T-helper 1 cell treated with Interleukin-12 subunit alpha and Interleukin-12 subunit beta and Interleukin-4 antibody, amounts not matched to agents 30 ng/mL and 1 ng/mL, for 36 hours (primary cell): ENCODE measurements around the gene IRAK1BP1. TPM values are rescaled to one million over a fixed set of nuclear protein-coding genes. Genes with fewer than 3 reads are reported as not detected.
"Not testable (repeated sequence)": the region's sequence is repeated elsewhere in the genome, so short reads cannot be mapped to it uniquely, and the experiment has no call there.

Source experiments
- intact Hi-C: fragments of 100-400 bp; cut with micrococcal nuclease; formaldehyde crosslinking; loops from one replicate; pipeline ENCODE4 v1.15.1; 2024
- total RNA-seq: library from RNA; stranded (reverse); gene quantifications from 2 replicates; pipeline ENCODE4 v1.2.3, GENCODE V29; 2022

The IRAK1BP1 gene
- total RNA-seq, 1 donor from 2014 or later, result 2.7 TPM

- intact Hi-C loops, result no loop called here
Observed at GRCh38 chr6:78883651-78884050, 16.3 kb downstream of the IRAK1BP1 start.

DNA sequence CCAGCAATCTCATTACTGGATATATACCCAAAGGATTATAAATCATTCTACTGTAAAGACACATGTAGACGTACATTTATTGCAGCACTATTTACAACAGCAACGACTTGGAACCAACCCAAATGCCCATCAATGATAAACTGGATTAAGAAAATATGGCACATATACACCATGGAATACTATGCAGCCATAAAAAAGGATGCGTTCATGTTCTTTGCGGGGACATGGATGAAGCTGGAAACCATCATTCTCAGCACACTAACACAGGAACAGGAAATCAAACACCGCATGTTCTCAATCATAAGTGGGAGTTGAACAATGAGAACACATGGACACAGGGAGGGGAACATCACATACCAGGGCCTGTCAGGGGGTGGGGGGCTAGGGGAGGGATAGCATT is 22.6 kb downstream of the IRAK1BP1 start:
- intact Hi-C loops, result not testable (repeated sequence)

- intact Hi-C loops, result no loop called here
Observed at GRCh38 chr6:78896227-78896626, 28.9 kb downstream of the IRAK1BP1 start.

- intact Hi-C loops, result no loop called here
Observed at GRCh38 chr6:78908621-78909020, 41.3 kb downstream of the IRAK1BP1 start.

DNA sequence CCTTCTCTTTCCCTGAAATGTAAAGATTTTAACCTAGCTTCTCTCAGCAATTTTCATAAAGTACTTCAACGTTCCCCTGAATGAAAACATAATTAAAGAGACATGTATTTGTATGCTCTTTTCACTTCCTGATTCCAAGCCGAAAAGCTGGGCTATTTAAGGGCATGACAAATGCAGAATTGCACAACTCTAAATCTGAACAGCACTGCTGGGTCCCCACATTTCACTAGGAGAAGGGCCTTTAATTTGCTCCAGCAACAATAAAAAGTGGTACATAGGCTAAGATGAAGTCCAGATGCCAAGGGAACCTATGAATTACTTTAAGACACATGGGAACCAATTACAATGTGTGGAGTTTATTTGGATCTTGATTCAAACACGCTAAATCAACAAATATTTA is 42.0 kb downstream of the IRAK1BP1 start:
- intact Hi-C loops, result no loop called here

DNA sequence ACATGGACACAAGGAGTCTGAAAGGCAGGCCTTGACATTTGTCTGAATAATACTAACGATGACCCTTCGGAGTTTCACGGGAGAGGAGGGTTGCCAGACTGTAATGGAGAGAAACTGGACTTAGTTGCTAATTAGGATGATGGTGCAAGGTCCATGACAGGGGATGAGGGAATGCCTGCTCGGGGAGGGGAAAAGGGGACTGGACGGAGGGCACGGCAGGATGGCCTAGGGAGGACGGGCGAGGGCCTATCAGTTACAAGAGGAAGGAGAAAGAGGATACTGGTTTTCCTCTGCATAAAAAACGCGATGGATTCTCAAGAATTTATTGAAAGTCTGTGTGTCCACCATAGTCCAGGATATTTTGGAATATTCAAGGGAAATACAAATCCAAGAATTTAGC is 42.7 kb downstream of the IRAK1BP1 start:
- intact Hi-C loops, result no loop called here

DNA sequence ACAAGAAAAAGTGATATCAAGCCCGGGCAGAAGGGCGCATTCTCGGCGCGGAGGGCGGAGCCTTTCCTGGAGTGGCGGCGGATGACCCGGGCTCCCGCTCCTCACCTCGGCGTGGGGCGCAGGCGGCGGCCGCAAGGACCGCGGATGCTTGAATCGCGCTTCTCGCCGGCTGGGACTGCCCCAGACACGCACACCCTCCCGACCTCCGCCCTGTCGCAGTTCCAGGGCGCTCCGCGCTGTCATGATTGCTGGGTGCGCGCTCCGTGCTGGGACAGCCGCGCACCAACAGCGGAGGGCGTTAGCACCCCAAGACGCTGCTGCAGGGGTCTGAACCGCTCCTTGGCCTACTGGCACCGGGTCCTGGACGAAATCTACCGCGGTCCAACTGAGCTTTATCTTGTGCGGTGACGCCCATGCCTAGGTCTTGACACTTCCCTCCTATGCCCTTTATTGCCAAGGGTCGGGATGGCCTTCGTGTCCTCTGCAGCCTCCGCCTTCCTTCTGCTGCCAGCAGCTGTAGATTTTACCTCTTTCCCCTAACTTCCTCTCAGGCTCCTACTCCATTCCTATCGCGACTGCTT is 43.3 kb downstream of the IRAK1BP1 start:
- intact Hi-C loops, result no loop called here

- intact Hi-C loops, result no loop called here
Observed at GRCh38 chr6:78911218-78911940, 44.0 kb downstream of the IRAK1BP1 start.

DNA sequence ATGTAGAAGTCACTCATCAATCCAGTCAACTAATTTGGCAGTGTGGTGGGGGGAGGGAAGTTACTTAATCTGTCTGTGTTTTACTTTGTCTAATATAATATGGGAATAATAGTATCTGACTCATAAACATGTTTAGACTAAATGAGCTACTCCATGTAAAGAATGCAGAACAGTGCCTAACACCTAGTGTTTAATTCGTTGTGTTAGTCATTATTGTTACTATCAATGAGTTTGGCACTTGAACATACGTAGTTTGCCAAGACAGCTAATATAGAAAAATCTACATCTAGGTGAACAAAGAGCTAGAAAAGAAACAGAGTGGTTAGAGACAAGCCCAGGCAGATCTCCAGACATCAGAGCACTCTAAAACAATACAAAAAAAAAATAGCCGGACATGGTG is 49.1 kb downstream of the IRAK1BP1 start:
- intact Hi-C loops, result no loop called here

- intact Hi-C loops, result no loop called here
Observed at GRCh38 chr6:78917788-78918187, 50.4 kb downstream of the IRAK1BP1 start.

DNA sequence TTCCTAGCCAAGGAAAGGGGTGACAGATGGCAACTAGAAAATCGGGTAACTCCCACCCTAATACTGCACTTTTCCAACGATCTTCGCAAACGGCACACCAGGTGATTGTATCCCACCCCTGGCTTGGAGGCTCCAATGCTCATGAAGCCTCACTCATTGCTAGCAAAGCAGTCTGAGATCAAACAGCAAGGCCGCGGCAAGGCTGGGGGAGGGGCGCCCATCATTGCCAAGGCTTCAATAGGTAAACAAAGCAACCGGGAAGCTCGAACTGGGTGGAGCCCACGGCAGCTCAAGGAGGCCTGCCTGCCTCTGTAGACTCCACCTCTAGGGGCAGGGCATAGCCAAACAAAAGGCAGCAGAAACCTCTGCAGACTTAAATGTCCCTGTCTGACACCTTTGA is 53.8 kb downstream of the IRAK1BP1 start:
- intact Hi-C loops, result not testable (repeated sequence)

GRCh38 chr6:78925317-78925716 is 58.0 kb downstream of the IRAK1BP1 start:
- intact Hi-C loops, result no loop called here

DNA sequence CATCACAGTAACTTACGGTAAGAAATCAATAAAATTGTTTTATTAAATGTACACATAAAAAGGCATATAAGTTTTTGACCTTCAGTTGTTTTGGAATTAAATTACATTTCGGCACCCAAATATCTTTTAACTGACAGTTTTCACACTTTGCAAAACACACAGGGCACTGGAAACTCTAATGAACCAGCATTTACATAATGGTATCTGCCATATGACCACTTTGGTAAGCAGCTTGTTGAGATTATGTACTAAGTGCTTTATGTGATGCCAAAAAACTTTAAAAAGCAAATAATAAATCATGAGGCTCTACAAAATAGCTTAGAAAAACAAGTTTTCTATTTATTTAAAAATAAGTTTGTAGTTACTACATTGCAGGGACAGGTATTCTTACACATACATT is 68.2 kb downstream of the IRAK1BP1 start:
- intact Hi-C loops, result no loop called here

DNA sequence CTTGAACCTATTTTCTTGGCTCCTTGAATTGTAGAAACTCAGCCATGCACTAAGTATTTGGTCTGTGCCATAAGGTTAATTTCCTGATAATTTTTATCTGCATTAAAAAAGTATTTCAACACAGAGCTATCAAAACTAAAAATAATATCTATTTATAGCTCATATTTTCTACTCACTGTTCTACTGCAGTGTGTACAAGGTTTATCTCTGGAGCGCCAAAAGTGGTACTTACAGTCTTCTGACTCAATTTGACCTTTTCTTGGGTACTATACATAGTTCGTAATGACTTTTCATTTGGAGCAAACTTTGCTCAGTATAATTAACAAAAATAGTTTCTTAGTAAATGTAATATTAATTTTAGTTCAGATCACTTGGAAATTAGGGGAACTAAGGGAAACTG is 69.2 kb downstream of the IRAK1BP1 start:
- intact Hi-C loops, result no loop called here

- intact Hi-C loops, result loop anchor here (10.0 kb wide), 1 partner anchor 292 kb away; the partner anchor contains the start of gene HMGN3
Observed at GRCh38 chr6:78942446-78942845, 75.1 kb downstream of the IRAK1BP1 start.

DNA sequence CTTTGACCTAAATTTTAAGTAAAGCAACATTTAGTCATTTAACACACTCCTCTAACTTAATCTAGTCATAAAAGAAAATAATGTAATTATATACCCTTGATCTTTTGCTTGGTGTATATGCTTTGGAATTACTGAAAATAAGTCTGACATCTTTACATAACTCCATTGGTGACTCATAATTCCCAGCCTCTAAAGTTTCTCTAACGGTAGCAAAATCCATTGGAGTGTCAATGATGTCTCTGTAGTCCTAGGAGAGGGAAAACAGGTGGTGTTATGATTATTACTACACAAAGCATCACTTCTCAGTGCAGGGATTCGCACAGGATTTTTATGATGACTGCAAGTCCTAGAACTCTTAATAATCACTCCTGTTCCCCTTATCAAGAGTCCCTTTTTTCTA is 80.2 kb downstream of the IRAK1BP1 start:
- intact Hi-C loops, result loop anchor here (10.0 kb wide), 1 partner anchor 287 kb away; the partner anchor contains the start of gene HMGN3

GRCh38 chr6:78947962-78948361 is 80.6 kb downstream of the IRAK1BP1 start:
- intact Hi-C loops, result loop anchor here (10.0 kb wide), 1 partner anchor 287 kb away; the partner anchor contains the start of gene HMGN3

- intact Hi-C loops, result loop anchor here (10.0 kb wide), 1 partner anchor 286 kb away; the partner anchor contains the start of gene HMGN3
Observed at GRCh38 chr6:78948785-78949184, 81.4 kb downstream of the IRAK1BP1 start.

DNA sequence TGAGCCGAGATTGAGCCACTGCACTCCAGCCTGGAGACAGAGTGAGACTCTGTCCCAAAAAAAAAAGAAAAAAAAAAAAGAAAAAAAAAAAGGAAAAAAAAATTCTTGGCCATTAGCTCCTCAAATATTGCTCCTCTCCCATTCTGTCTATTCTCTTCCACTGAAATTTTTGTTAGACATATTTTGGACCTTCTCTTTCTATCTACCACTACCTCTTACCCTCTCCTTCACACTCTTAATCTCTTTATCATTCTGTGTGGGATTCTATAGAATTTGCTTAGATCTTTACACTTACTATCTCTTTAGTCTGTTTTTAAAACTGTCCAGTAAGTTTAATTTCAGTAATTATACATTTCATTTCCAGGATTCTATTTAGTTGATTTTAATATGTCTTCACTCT is 85.0 kb downstream of the IRAK1BP1 start:
- intact Hi-C loops, result no loop called here
